GM10266 (cell line): Measurements from ENCODE around the gene TRIM29.

Source experiments
- DNase-seq: peaks from one replicate; pipeline ENCODE4 v3.0.0; 2012; ENCODE audit errors: extremely low spot score
- CTCF ChIP-seq: IDR thresholded peaks from 2 replicates; pipeline ENCODE4 v1.5.1; 2012; ENCODE audit warnings: mild to moderate bottlenecking, low read depth; ENCODE audit not compliant: control insufficient read depth, insufficient read depth; ENCODE audit errors: missing control alignments

The TRIM29 gene

GRCh38 chr11:120178561-120179056, 40.7 kb upstream of the TRIM29 start:
- no peak for TF ChIP-seq CTCF
- no peak for DNase-seq

- peak; percentile 2 for DNase-seq
- TF ChIP-seq CTCF: no peak
Observed at GRCh38 chr11:120174866-120175265, 37.0 kb upstream of the TRIM29 start.

- no peak for DNase-seq
- no peak for TF ChIP-seq CTCF
Observed at GRCh38 chr11:120173807-120174206, 35.9 kb upstream of the TRIM29 start.

- TF ChIP-seq CTCF: no peak
- peak; percentile 4 for DNase-seq
Observed at GRCh38 chr11:120173019-120173705, 35.2 kb upstream of the TRIM29 start.

GRCh38 chr11:120172054-120172911, 34.4 kb upstream of the TRIM29 start:
- TF ChIP-seq CTCF: peak; percentile 66
- DNase-seq: peak; percentile 80

- peak; percentile 14 for DNase-seq
- no peak for TF ChIP-seq CTCF
Observed at GRCh38 chr11:120170741-120171261, 32.9 kb upstream of the TRIM29 start.
